HG03439 (cell line): ENCODE data around the gene THY1.

ENCODE experiments used
- ATAC-seq: cut with Tn5 transposase; IDR thresholded peaks from one replicate; pipeline ENCODE4 v1.9.1; 2021; ENCODE audit warnings: mild to moderate bottlenecking, moderate library complexity; ENCODE audit not compliant: unreplicated experiment

Gene THY1

GRCh38 chr11:119372260-119373058, 50.5 kb downstream of the THY1 start:
- no peak for ATAC-seq

- no peak for ATAC-seq
Measured at GRCh38 chr11:119371778-119372182, 51.2 kb downstream of the THY1 start.

- no peak for ATAC-seq
Measured at GRCh38 chr11:119371067-119371601, 51.8 kb downstream of the THY1 start.

- no peak for ATAC-seq
Measured at GRCh38 chr11:119370486-119371046, 52.4 kb downstream of the THY1 start.

- no peak for ATAC-seq
Measured at GRCh38 chr11:119369132-119369925, 53.6 kb downstream of the THY1 start.

- no peak for ATAC-seq
Measured at GRCh38 chr11:119368121-119369034, 54.6 kb downstream of the THY1 start.

- ATAC-seq, result no peak
Measured at GRCh38 chr11:119367661-119368120, 55.3 kb downstream of the THY1 start.
